Neuronal stem cell (in vitro differentiated cells): ENCODE data around the gene CLK3.

Experiments used
- DNase-seq: peaks from one replicate; pipeline ENCODE4 v3.0.0-alpha.2; 2013; ENCODE audit warnings: low spot score
- H2AFZ ChIP-seq: one replicate; pipeline ENCODE4 v1.6.1; 2013; ENCODE audit warnings: mild to moderate bottlenecking, low read length, inconsistent platforms
- H2AK5ac ChIP-seq: 2 replicates; pipeline ENCODE4 v1.6.1; 2013; ENCODE audit warnings: low read depth, mild to moderate bottlenecking, inconsistent platforms, low read length, moderate library complexity, mixed read lengths
- H2BK120ac ChIP-seq: 2 replicates; pipeline ENCODE4 v1.6.1; 2013; ENCODE audit warnings: low read depth, mild to moderate bottlenecking, inconsistent platforms, low read length, moderate library complexity, mixed read lengths
- H2BK12ac ChIP-seq: one replicate; pipeline ENCODE4 v1.6.1; 2013; ENCODE audit warnings: low read length, inconsistent platforms
- H2BK15ac ChIP-seq: 2 replicates; pipeline ENCODE4 v1.6.1; 2013; ENCODE audit warnings: mild to moderate bottlenecking, low read length, inconsistent platforms, mixed read lengths
- H2BK5ac ChIP-seq: one replicate; pipeline ENCODE4 v1.6.1; 2013; ENCODE audit warnings: inconsistent platforms, mild to moderate bottlenecking, low read length, moderate library complexity
- H3K14ac ChIP-seq: one replicate; pipeline ENCODE4 v1.6.1; 2013; ENCODE audit warnings: low read length, inconsistent platforms
- H3K18ac ChIP-seq: 2 replicates; pipeline ENCODE4 v1.6.1; 2013; ENCODE audit warnings: low read length, inconsistent platforms
- H3K23ac ChIP-seq: 2 replicates; pipeline ENCODE4 v1.6.1; 2013; ENCODE audit warnings: low read depth, mild to moderate bottlenecking, mixed read lengths, low read length, inconsistent platforms; ENCODE audit not compliant: poor library complexity
- H3K27ac ChIP-seq: replicated peaks from 3 replicates; pipeline ENCODE4 v1.5.1; 2013; ENCODE audit warnings: low read length, inconsistent platforms
- H3K27me3 ChIP-seq, 3 experiments: 2 replicates each; pipeline ENCODE4 v1.6.1; 2013; ENCODE audit warnings: low read length in 3 of 3, mild to moderate bottlenecking in 2 of 3, inconsistent platforms in 1 of 3, low read depth in 1 of 3, mixed read lengths in 1 of 3, moderate library complexity in 1 of 3; ENCODE audit not compliant: control insufficient read depth in 3 of 3, insufficient read depth in 3 of 3
- H3K36me3 ChIP-seq, 2 donors: replicated peaks in 1 of 2; 2 replicates each; pipeline ENCODE4 v1.6.1; 2013; ENCODE audit warnings: low read length in 2 of 2; ENCODE audit not compliant: control insufficient read depth in 2 of 2, insufficient read depth in 2 of 2
- H3K4ac ChIP-seq: 2 replicates; pipeline ENCODE4 v1.6.1; 2013; ENCODE audit warnings: inconsistent platforms, mild to moderate bottlenecking, low read length, moderate library complexity
- H3K4me1 ChIP-seq, 2 donors: 1 replicate in 1 of 2; 2 replicates in 1 of 2; pipeline ENCODE4 v1.6.1; 2013; ENCODE audit warnings: low read length in 2 of 2, low read depth in 1 of 2; ENCODE audit not compliant: control insufficient read depth in 2 of 2, insufficient read depth in 1 of 2
- H3K4me2 ChIP-seq: one replicate; pipeline ENCODE4 v1.6.1; 2013; ENCODE audit warnings: mild to moderate bottlenecking, low read length, inconsistent platforms; ENCODE audit not compliant: insufficient read depth, poor library complexity, severe bottlenecking
- H3K4me3 ChIP-seq, 2 donors: 2 replicates each; pipeline ENCODE4 v1.5.1; 2013; ENCODE audit warnings: low read length in 2 of 2, mild to moderate bottlenecking in 2 of 2, inconsistent platforms in 1 of 2, moderate library complexity in 1 of 2
- H3K79me1 ChIP-seq: one replicate; pipeline ENCODE4 v1.6.1; 2013; ENCODE audit warnings: low read depth, mild to moderate bottlenecking, inconsistent platforms, low read length, moderate library complexity
- H3K9ac ChIP-seq: one replicate; pipeline ENCODE4 v1.6.1; 2013; ENCODE audit warnings: mild to moderate bottlenecking, low read depth, low read length, inconsistent platforms; ENCODE audit not compliant: poor library complexity
- H3K9me3 ChIP-seq, 2 donors: replicated peaks in 1 of 2; 2 replicates each; pipeline versions ENCODE3 to v1.6.1; 2013; ENCODE audit warnings: low read length in 2 of 2, mild to moderate bottlenecking in 2 of 2, inconsistent platforms in 1 of 2, low read depth in 1 of 2, mixed read lengths in 1 of 2, moderate library complexity in 1 of 2; ENCODE audit not compliant: control insufficient read depth in 2 of 2, insufficient read depth in 1 of 2
- H4K8ac ChIP-seq: one replicate; pipeline ENCODE4 v1.6.1; 2013; ENCODE audit warnings: low read depth, mild to moderate bottlenecking, inconsistent platforms, low read length, moderate library complexity
- H4K91ac ChIP-seq: one replicate; pipeline ENCODE4 v1.6.1; 2013; ENCODE audit warnings: low read length, low read depth, mild to moderate bottlenecking, inconsistent platforms; ENCODE audit not compliant: poor library complexity
- WGBS, 2 donors: extraction: QIAGEN DNeasy Blood & Tissue Kit; methylation state at CpG; one replicate each; pipeline ENCODE4 v1.1.7; 2013; ENCODE audit warnings: missing lambda C conversion rate in 2 of 2, mixed read lengths in 1 of 2; ENCODE audit not compliant: insufficient read length in 2 of 2, insufficient replicate concordance in 1 of 2; ENCODE audit errors: extremely low coverage in 2 of 2; 5-methylcytosine and 5-hydroxymethylcytosine counted together

Gene CLK3

GRCh38 chr15:74584204-74584603, 31.4 kb upstream of the CLK3 start:
- peaks cover 18 to 94% of the 10 kb centered on the region in 2 donors for H3K36me3 ChIP-seq

GRCh38 chr15:74584779-74585178, 30.9 kb upstream of the CLK3 start:
- no peak overlapping the region for H2AK5ac ChIP-seq
- DNase-seq = no peak

More at GRCh38 chr15:74584204-74584603, 31.4 kb upstream of the CLK3 start:
- Histone ChIP-seq H3K4me1 (peaks cover 5 to 26% of the 10 kb centered on the region in 2 donors), H3K4me3 (no peak overlapping the region), H3K4ac (no peak overlapping the region), H2BK15ac (no peak overlapping the region), H2AK5ac (no peak overlapping the region), H3K14ac (no peak overlapping the region), H3K27ac (no peak overlapping the region), H2BK5ac (no peak overlapping the region), H2BK12ac (no peak overlapping the region), H3K79me1 (peaks cover 4% of the 10 kb centered on the region), H2BK120ac (no peak overlapping the region), H3K27me3 (no peaks in the 10 kb centered on the region), H3K9ac (no peak overlapping the region), H2AFZ (no peak overlapping the region), H3K18ac (peak overlapping the region; percentile 59), H3K9me3 (no peaks in the 10 kb centered on the region), H3K4me2 (no peak overlapping the region), H4K8ac (no peak overlapping the region), H3K23ac (no peak overlapping the region), H4K91ac (no peak overlapping the region)
- no peak for DNase-seq
- WGBS, 2 donors = no CpG with 5 or more reads among the region's 2 CpGs

GRCh38 chr15:74585191-74585590, 30.4 kb upstream of the CLK3 start:
- H3K4me1 ChIP-seq = peaks cover 5 to 32% of the 10 kb centered on the region in 2 donors
- H3K4me3 ChIP-seq = no peak overlapping the region
- no peak overlapping the region for H3K18ac ChIP-seq
- peaks cover 4% of the 10 kb centered on the region for H3K79me1 ChIP-seq
- no CpG with 5 or more reads among the region's 3 CpGs for WGBS, 2 donors
- H2AK5ac ChIP-seq = no peak overlapping the region
- H3K27me3 ChIP-seq = no peaks in the 10 kb centered on the region
- no peak overlapping the region for H2AFZ ChIP-seq
- no peak overlapping the region for H3K4me2 ChIP-seq
- H3K27ac ChIP-seq = no peak overlapping the region
- no peak overlapping the region for H3K23ac ChIP-seq
- no peak overlapping the region for H2BK120ac ChIP-seq
- no peak overlapping the region for H3K14ac ChIP-seq
- no peak overlapping the region for H2BK5ac ChIP-seq
- no peak for DNase-seq
- H3K9me3 ChIP-seq = no peaks in the 10 kb centered on the region
- no peak overlapping the region for H3K9ac ChIP-seq
- H3K36me3 ChIP-seq = peaks cover 23 to 95% of the 10 kb centered on the region in 2 donors
- H4K91ac ChIP-seq = no peak overlapping the region
- H3K4ac ChIP-seq = no peak overlapping the region
- no peak overlapping the region for H4K8ac ChIP-seq
- no peak overlapping the region for H2BK15ac ChIP-seq
- no peak overlapping the region for H2BK12ac ChIP-seq

More at GRCh38 chr15:74584779-74585178, 30.9 kb upstream of the CLK3 start:
- Histone ChIP-seq H2BK12ac (no peak overlapping the region), H3K27ac (no peak overlapping the region), H3K79me1 (peaks cover 4% of the 10 kb centered on the region), H2BK5ac (no peak overlapping the region), H2BK120ac (no peak overlapping the region), H3K4me1 (peaks cover 5 to 30% of the 10 kb centered on the region in 2 donors), H3K36me3 (peaks cover 19 to 94% of the 10 kb centered on the region in 2 donors), H2BK15ac (no peak overlapping the region), H3K9ac (no peak overlapping the region), H4K8ac (no peak overlapping the region), H3K9me3 (no peaks in the 10 kb centered on the region), H2AFZ (no peak overlapping the region), H3K18ac (no peak overlapping the region), H3K23ac (no peak overlapping the region), H4K91ac (no peak overlapping the region), H3K14ac (no peak overlapping the region), H3K4me3 (no peak overlapping the region), H3K27me3 (no peaks in the 10 kb centered on the region), H3K4me2 (no peak overlapping the region), H3K4ac (no peak overlapping the region)
- no CpG with 5 or more reads among the region's 4 CpGs for WGBS, 2 donors

- H3K79me1 ChIP-seq = peaks cover 4% of the 10 kb centered on the region
- H3K23ac ChIP-seq = no peak overlapping the region
- no peaks in the 10 kb centered on the region for H3K9me3 ChIP-seq
- no peak overlapping the region for H2BK120ac ChIP-seq
- no peak overlapping the region for H3K4me2 ChIP-seq
- H2AFZ ChIP-seq = no peak overlapping the region
- H3K36me3 ChIP-seq = peaks cover 23 to 95% of the 10 kb centered on the region in 2 donors
- no CpG with 5 or more reads among the region's 9 CpGs for WGBS, 2 donors
- H2BK5ac ChIP-seq = no peak overlapping the region
- H3K9ac ChIP-seq = no peak overlapping the region
- peaks cover 5 to 32% of the 10 kb centered on the region in 2 donors for H3K4me1 ChIP-seq
- no peak overlapping the region for H3K27ac ChIP-seq
- no peak overlapping the region for H3K4me3 ChIP-seq
- DNase-seq = no peak
- no peak overlapping the region for H4K8ac ChIP-seq
- no peak overlapping the region for H2BK12ac ChIP-seq
- H4K91ac ChIP-seq = no peak overlapping the region
- no peak overlapping the region for H3K14ac ChIP-seq
- H3K18ac ChIP-seq = peak overlapping the region; percentile 9
- H2BK15ac ChIP-seq = no peak overlapping the region
- H3K27me3 ChIP-seq = no peaks in the 10 kb centered on the region
- no peak overlapping the region for H3K4ac ChIP-seq
- H2AK5ac ChIP-seq = no peak overlapping the region
Observed at GRCh38 chr15:74585857-74586256, 29.8 kb upstream of the CLK3 start.
